ENCODE data around the gene CHSY1. TPM values are rescaled to one million over a fixed set of nuclear protein-coding genes. Genes with fewer than 3 reads are reported as not detected.

The CHSY1 gene
- total RNA-seq, 1 experiment from 2014 or later, result 59.1 TPM

DNA sequence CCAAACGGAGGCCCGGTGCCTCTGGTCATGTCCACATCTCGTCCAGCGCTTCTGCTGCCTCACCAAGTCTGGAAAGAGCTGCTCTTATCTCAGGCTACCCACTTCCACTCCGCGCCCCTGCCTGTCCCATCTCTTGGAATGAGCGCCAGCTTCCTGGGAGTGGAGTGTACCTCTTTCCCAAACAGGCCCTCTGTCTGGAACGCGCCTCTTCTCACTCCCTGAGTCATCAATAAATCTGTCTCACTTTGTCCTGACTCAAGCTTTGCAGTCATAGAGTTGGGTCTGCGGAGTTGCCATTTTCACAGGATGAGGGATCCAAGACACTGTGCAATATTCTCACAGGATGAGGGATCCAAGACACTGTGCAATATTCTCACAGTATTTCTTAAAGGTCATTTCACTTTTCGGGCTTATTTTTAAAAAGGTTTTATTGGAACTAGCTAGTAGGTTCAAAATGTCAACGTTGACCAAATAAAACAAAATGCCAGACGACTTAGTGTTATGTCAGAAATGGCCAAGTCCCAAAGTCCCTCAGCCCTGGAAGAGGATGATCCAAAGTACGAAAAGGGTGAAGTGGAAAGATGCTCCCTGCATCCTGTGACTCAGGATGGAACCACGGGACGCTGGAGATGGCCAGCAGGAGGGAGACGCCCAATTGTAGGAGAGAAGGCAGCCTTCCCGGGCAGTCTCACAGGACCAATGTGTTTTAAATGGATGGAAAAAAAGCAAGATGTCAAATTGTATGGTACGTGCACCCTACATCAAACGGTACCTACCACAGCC lies 81.1 kb downstream of the CHSY1 start:
- TF ChIP-seq CREM (CRISPR knock-in tag; IDR thresholded peaks at IDR 0.05), result no peak
- no peak for TF ChIP-seq AFF4 (CRISPR knock-in tag; IDR thresholded peaks at IDR 0.05; ENCODE audit: borderline replicate concordance)
- no peak for TF ChIP-seq NR1H2 (CRISPR knock-in tag; IDR thresholded peaks at IDR 0.05)
- TF ChIP-seq IRF2 (CRISPR knock-in tag; IDR thresholded peaks at IDR 0.05; ENCODE audit: borderline replicate concordance, low read depth), result no peak
- no peak for TF ChIP-seq SMAD4 (CRISPR knock-in tag; IDR thresholded peaks at IDR 0.05)
- no peak for TF ChIP-seq ETV6 (CRISPR knock-in tag; IDR thresholded peaks at IDR 0.05)
- no peak for TF ChIP-seq ZNF396 (CRISPR knock-in tag; IDR thresholded peaks at IDR 0.05; ENCODE audit: borderline replicate concordance)
- TF ChIP-seq ZMAT4 (CRISPR knock-in tag; IDR thresholded peaks at IDR 0.05), result no peak
- no peak for TF ChIP-seq SP1 (CRISPR knock-in tag; conservative IDR thresholded peaks at IDR 0.05)
- no peak for TF ChIP-seq NFE2L1 (CRISPR knock-in tag; IDR thresholded peaks at IDR 0.05)
- TF ChIP-seq, protein P1, sequence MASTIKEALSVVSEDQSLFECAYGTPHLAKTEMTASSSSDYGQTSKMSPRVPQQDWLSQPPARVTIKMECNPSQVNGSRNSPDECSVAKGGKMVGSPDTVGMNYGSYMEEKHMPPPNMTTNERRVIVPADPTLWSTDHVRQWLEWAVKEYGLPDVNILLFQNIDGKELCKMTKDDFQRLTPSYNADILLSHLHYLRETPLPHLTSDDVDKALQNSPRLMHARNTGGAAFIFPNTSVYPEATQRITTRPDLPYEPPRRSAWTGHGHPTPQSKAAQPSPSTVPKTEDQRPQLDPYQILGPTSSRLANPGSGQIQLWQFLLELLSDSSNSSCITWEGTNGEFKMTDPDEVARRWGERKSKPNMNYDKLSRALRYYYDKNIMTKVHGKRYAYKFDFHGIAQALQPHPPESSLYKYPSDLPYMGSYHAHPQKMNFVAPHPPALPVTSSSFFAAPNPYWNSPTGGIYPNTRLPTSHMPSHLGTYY (CRISPR knock-in tag; IDR thresholded peaks at IDR 0.05), result no peak
- TF ChIP-seq MXD4 (CRISPR knock-in tag; IDR thresholded peaks at IDR 0.05; ENCODE audit: borderline replicate concordance), result no peak
- TF ChIP-seq ZNF121 (CRISPR knock-in tag; IDR thresholded peaks at IDR 0.05), result no peak
- no peak for TF ChIP-seq FOXP4 (CRISPR knock-in tag; IDR thresholded peaks at IDR 0.05)
- TF ChIP-seq TEAD1 (CRISPR knock-in tag; IDR thresholded peaks at IDR 0.05), result no peak
- no peak for TF ChIP-seq ATF2 (CRISPR knock-in tag; IDR thresholded peaks at IDR 0.05; ENCODE audit: borderline replicate concordance, low read depth)
- TF ChIP-seq, protein P2, sequence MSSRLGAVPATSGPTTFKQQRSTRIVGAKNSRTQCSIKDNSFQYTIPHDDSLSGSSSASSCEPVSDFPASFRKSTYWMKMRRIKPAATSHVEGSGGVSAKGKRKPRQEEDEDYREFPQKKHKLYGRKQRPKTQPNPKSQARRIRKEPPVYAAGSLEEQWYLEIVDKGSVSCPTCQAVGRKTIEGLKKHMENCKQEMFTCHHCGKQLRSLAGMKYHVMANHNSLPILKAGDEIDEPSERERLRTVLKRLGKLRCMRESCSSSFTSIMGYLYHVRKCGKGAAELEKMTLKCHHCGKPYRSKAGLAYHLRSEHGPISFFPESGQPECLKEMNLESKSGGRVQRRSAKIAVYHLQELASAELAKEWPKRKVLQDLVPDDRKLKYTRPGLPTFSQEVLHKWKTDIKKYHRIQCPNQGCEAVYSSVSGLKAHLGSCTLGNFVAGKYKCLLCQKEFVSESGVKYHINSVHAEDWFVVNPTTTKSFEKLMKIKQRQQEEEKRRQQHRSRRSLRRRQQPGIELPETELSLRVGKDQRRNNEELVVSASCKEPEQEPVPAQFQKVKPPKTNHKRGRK (CRISPR knock-in tag; IDR thresholded peaks at IDR 0.05; ENCODE audit: borderline replicate concordance), result no peak
- TF ChIP-seq ZNF232 (CRISPR knock-in tag; IDR thresholded peaks at IDR 0.05), result no peak
- Mint-ChIP-seq H3K27me3 (ENCODE audit: low read depth) (peaks cover 8% of the 10 kb centered on the region), H3K27ac (0 out of 2 replicates have a peak overlapping the region, but pooled peaks have one; percentile 12), H3K9me3 (peaks cover 18% of the 10 kb centered on the region), H3K4me3 (no peak overlapping the region), H3K36me3 (peaks cover 37% of the 10 kb centered on the region), H3K4me1 (peaks cover 30% of the 10 kb centered on the region)
- CTCF ChIA-PET, result interaction anchor here (1.0 kb wide), 1 partner anchor 155 kb away, joined by 3 read pairs; no protein-coding TSS in a partner anchor
- POLR2A ChIA-PET, result no interaction called here
- ATAC-seq (no peak), DNase-seq (ENCODE audit: low spot score) (no peak)

Data from WTC11 (cell line).